HepG2 (cell line): Measurements from ENCODE around the gene ZNF507. TPM values are rescaled to one million over a fixed set of nuclear protein-coding genes. Genes with fewer than 3 reads are reported as not detected.
"Not testable (repeated sequence)": the region's sequence is repeated elsewhere in the genome, so short reads cannot be mapped to it uniquely, and the experiment has no call there.

Experiments
- ATAC-seq: fragments of 200-7000 bp; cut with Tn5 transposase; 3 replicates; pipeline ENCODE4 v1.9.1; 2020; ENCODE audit warnings: mild to moderate bottlenecking, moderate library complexity
- BruUV-seq: library from RNA; stranded (reverse); fragments of 400-500 nt; replicated peaks from 2 replicates; lab custom pipeline; 2021; lab: Mats Ljungman, UMichigan
- CTCF ChIA-PET: fragments of 300-600 bp; formaldehyde crosslinking; extraction: SDS; loops from one replicate; lab custom pipeline; 2021; ENCODE audit warnings: low total read pairs, inconsistent platforms, low intra/inter-chr PET ratio; lab: Yijun Ruan, JAX
- POLR2A ChIA-PET: fragments of 350-600 bp; sonication (Branson Sonifier 250); formaldehyde crosslinking; loops from one replicate; lab custom pipeline; 2020; ENCODE audit warnings: antibody characterized with exemption, inconsistent platforms; lab: Yijun Ruan, JAX
- DNase-seq: peaks from one replicate; pipeline ENCODE4 v3.0.0-alpha.2; 2015; ENCODE audit warnings: low spot score
- FAIRE-seq: peaks from 3 replicates; lab custom pipeline; 2011; peaks lifted over from hg19 to GRCh38; lab: Jason Lieb, UNC
- H2AFZ ChIP-seq: one replicate; pipeline ENCODE4 v1.6.1; 2011; ENCODE audit warnings: low read length, inconsistent platforms
- H3K27ac ChIP-seq: fragments of 300-600 bp; 3 replicates; pipeline ENCODE4 v1.8.0; 2011; ENCODE audit warnings: mixed run types, mild to moderate bottlenecking, mixed read lengths, low read length, inconsistent platforms; ENCODE audit not compliant: insufficient read depth; ENCODE audit errors: extremely low read length
- H3K27me3 ChIP-seq, 2 experiments: fragments of 200-600 bp in 1 of 2; 2 replicates in 1 of 2; 3 replicates in 1 of 2; pipeline versions ENCODE4 v1.6.0 to v1.8.0; 2011; ENCODE audit warnings: low read length in 2 of 2, mild to moderate bottlenecking in 2 of 2, moderate library complexity in 2 of 2, inconsistent platforms in 1 of 2; ENCODE audit not compliant: insufficient read depth in 2 of 2, control insufficient read depth in 1 of 2
- H3K36me3 ChIP-seq, 2 experiments: fragments of 200-600 bp in 1 of 2; replicated peaks in 1 of 2; 2 replicates in 1 of 2; 3 replicates in 1 of 2; pipeline versions ENCODE4 v1.5.1 to v1.8.0; 2011; ENCODE audit warnings: low read length in 2 of 2, inconsistent platforms in 1 of 2; ENCODE audit not compliant: insufficient read depth in 2 of 2, control insufficient read depth in 1 of 2
- H3K4me1 ChIP-seq: 2 replicates; pipeline ENCODE4 v1.5.1; 2012; ENCODE audit warnings: low read length, inconsistent platforms; ENCODE audit not compliant: insufficient read depth
- H3K4me2 ChIP-seq: 2 replicates; pipeline ENCODE4 v1.6.0; 2011; ENCODE audit warnings: low read depth, low read length, inconsistent platforms
- H3K4me3 ChIP-seq, 3 experiments: fragments of 200-600 bp in 1 of 3; sonication (generic), shearing (Covaris generic) in 1 of 3; replicated peaks in 1 of 3; 2 replicates each; pipeline ENCODE4 v1.5.1; 2011 to 2016; ENCODE audit warnings: low read length in 3 of 3, inconsistent platforms in 2 of 3, low read depth in 2 of 3, mild to moderate bottlenecking in 2 of 3, control low read depth in 1 of 3, mixed read lengths in 1 of 3; ENCODE audit not compliant: insufficient read depth in 1 of 3
- H3K79me2 ChIP-seq: one replicate; pipeline ENCODE4 v1.6.1; 2011; ENCODE audit warnings: low read length, inconsistent platforms; ENCODE audit not compliant: insufficient read depth
- H3K9ac ChIP-seq: 2 replicates; pipeline ENCODE4 v1.6.0; 2011; ENCODE audit warnings: mild to moderate bottlenecking, low read depth, low read length, inconsistent platforms; ENCODE audit not compliant: insufficient read depth
- H3K9me3 ChIP-seq: 2 replicates; pipeline ENCODE4 v1.5.1; 2012; ENCODE audit warnings: mild to moderate bottlenecking, low read length
- H4K20me1 ChIP-seq: 2 replicates; pipeline ENCODE4 v1.6.0; 2011; ENCODE audit warnings: inconsistent platforms, mild to moderate bottlenecking, low read length, moderate library complexity; ENCODE audit not compliant: insufficient read depth
- ATAD3A ChIP-seq: sonication (generic); formaldehyde crosslinking; IDR thresholded peaks from 2 replicates; pipeline ENCODE4 v1.4.0; 2020; ENCODE audit warnings: missing genetic modification reagents
- KDM3A ChIP-seq: IDR thresholded peaks from 2 replicates; pipeline ENCODE4 v1.6.1; 2018; ENCODE audit warnings: low read depth, missing compliant biosample characterization
- PBX2 ChIP-seq: IDR thresholded peaks from 2 replicates; pipeline ENCODE4 v1.6.1; 2016; ENCODE audit warnings: control low read depth
- WGBS: methylation state at CpG from one replicate; pipeline ENCODE4 v1.1.6; 2017; ENCODE audit warnings: low lambda C conversion rate; 5-methylcytosine and 5-hydroxymethylcytosine counted together
- in situ Hi-C: cut with HindIII; loops from 2 replicates; pipeline ENCODE4 v1.10.0; 2017; ENCODE audit warnings: low pct_unique_long_range_greater_than_20kb; ENCODE audit not compliant: extremely low pct_ligation_motif_present
- intact Hi-C: fragments of 100-400 bp; cut with micrococcal nuclease; formaldehyde crosslinking; loops from one replicate; pipeline ENCODE4 v1.10.0; 2022; ENCODE audit not compliant: unreplicated experiment
- polyA plus RNA-seq, 8 experiments: library from polyadenylated mRNA; depleted of rRNA in 3 of 8; stranded (reverse) in 7 of 8; unstranded in 1 of 8; fragments of >200 nt; fragmentation: Illumina TruSeq in 4 of 8; extraction: Trizol in 4 of 8; gene quantifications; 2 replicates each; pipeline versions ENCODE4 v1.2.1 to v1.2.3, GENCODE V29; 2011 to 2016; ENCODE audit warnings: low read depth in 4 of 8, missing spikeins in 1 of 8, mixed read lengths in 1 of 8; ENCODE audit not compliant: insufficient read depth in 1 of 8
- total RNA-seq, 5 experiments: library from RNA; depleted of rRNA; stranded (reverse); fragments of >200 nt; fragmentation: Illumina TruSeq; extraction: Trizol; gene quantifications; 2 replicates each; pipeline ENCODE4 v1.2.3, GENCODE V29; 2016; ENCODE audit warnings: low read depth in 1 of 5
- TF ChIP-seq, protein P1 (sequence below): IDR thresholded peaks from 2 replicates; pipeline ENCODE4 v1.6.1; 2016; ENCODE audit warnings: missing compliant biosample characterization, missing genetic modification reagents, borderline replicate concordance

ZNF507 gene
- total and polyA plus RNA-seq, 2 of the 13 experiments (the other 11 are each of a cell fraction or from before 2014, with no cell fraction given), result 7.3 to 10.9 TPM

DNA sequence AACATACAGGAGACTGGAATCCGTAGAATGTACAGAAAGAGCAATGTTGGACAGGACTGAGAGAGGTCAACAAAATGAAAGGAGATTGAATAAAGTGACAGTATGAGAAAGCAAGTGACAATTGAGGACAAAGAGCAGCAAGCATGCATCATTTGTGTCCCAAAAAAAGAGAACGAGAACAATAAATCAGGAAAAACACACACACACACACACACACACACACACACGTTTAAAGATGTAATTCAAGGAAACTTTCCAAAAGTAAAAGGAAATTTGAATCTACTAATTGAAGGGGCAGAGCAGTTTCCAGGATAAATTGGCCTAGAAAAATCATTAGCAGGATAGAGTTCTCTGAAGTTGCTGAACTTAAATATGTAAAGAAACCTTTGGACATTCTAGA, 77.0 kb downstream of the ZNF507 start:
- Histone ChIP-seq H3K4me2 (no peak overlapping the region), H3K4me3 (no peak overlapping the region), H3K27ac (no peak overlapping the region), H4K20me1 (no peaks in the 10 kb centered on the region), H3K36me3 (peaks cover 2 to 7% of the 10 kb centered on the region in 2 experiments; a peak in 3 of 5 replicates), H3K9ac (no peak overlapping the region), H3K4me1 (peaks cover 19% of the 10 kb centered on the region; the same call in 1 of the 2 replicates), H3K27me3 (no peaks in the 10 kb centered on the region; a peak in 1 of 5 replicates), H3K79me2 (no peaks in the 10 kb centered on the region), H3K9me3 (no peaks in the 10 kb centered on the region), H2AFZ (no peak overlapping the region)
- TF ChIP-seq KDM3A (CRISPR knock-in tag) (no peak), ATAD3A (CRISPR knock-in tag) (no peak), PBX2 (CRISPR knock-in tag) (no peak)
- TF ChIP-seq, protein P1, sequence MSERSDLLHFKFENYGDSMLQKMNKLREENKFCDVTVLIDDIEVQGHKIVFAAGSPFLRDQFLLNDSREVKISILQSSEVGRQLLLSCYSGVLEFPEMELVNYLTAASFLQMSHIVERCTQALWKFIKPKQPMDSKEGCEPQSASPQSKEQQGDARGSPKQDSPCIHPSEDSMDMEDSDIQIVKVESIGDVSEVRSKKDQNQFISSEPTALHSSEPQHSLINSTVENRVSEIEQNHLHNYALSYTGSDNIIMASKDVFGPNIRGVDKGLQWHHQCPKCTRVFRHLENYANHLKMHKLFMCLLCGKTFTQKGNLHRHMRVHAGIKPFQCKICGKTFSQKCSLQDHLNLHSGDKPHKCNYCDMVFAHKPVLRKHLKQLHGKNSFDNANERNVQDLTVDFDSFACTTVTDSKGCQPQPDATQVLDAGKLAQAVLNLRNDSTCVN (CRISPR knock-in tag), result no peak
- CTCF ChIA-PET, result no interaction called here
- intact Hi-C loops, result no loop called here
- FAIRE-seq (no peak), ATAC-seq (no peak), DNase-seq (no peak)
- in situ Hi-C loops, result no loop called here
- BruUV-seq, result no TSS peak
- 89% methylated on average over 3 of the region's 3 CpGs for WGBS
- POLR2A ChIA-PET, result interaction anchor here (1.8 kb wide), 1 partner anchor 17 kb away, joined by 6 read pairs; the partner anchor contains the start of gene DPY19L3

- H3K36me3 ChIP-seq, result peaks cover 2 to 12% of the 10 kb centered on the region in 2 experiments; a peak in 3 of 5 replicates
- H3K27ac ChIP-seq, H2AFZ ChIP-seq, H4K20me1 ChIP-seq, ATAC-seq, intact Hi-C loops, DNase-seq, H3K4me2 ChIP-seq, H3K27me3 ChIP-seq, H3K9ac ChIP-seq, FAIRE-seq, in situ Hi-C loops, H3K9me3 ChIP-seq, H3K79me2 ChIP-seq, H3K4me3 ChIP-seq, CTCF ChIA-PET, BruUV-seq: not testable (repeated sequence)
- 98% methylated on average over 3 of the region's 3 CpGs for whole genome bisulfite sequencing
- peaks cover 19% of the 10 kb centered on the region; the same call in 1 of the 2 replicates for H3K4me1 ChIP-seq
- POLR2A ChIA-PET, result interaction anchor here (1.5 kb wide), 1 partner anchor 18 kb away, joined by 3 read pairs; the partner anchor contains the start of gene DPY19L3
Measured at GRCh38 chr19:32423944-32424343, 78.5 kb downstream of the ZNF507 start.
